CD4-positive, alpha-beta T cell (primary cell): ENCODE data around the gene IQGAP1. TPM values are rescaled to one million over a fixed set of nuclear protein-coding genes. Genes with fewer than 3 reads are reported as not detected.
A peak's percentile ranks its signal among the peaks of the same experiment; 100 is the strongest.

ENCODE experiments used
- ATAC-seq: fragments of 200-7000 bp; cut with Tn5 transposase; one replicate; pipeline ENCODE4 v1.10.0; 2022; ENCODE audit warnings: mild to moderate bottlenecking; ENCODE audit not compliant: poor library complexity
- CTCF ChIA-PET: fragments of 350-600 bp; sonication (Branson Sonifier 250); formaldehyde crosslinking; loops from one replicate; lab custom pipeline; 2021; ENCODE audit warnings: antibody characterized with exemption, inconsistent platforms; lab: Charles Lee
- POLR2A ChIA-PET: fragments of 350-600 bp; sonication (Branson Sonifier 250); formaldehyde crosslinking; loops from one replicate; lab custom pipeline; 2021; ENCODE audit warnings: antibody characterized with exemption, inconsistent platforms; lab: Charles Lee
- DNase-seq, 14 experiments: peaks; one replicate each; pipeline ENCODE4 v3.0.0-alpha.2; 2013 to 2020; ENCODE audit warnings: mixed read lengths in 2 of 14
- H3K27ac ChIP-seq, 2 donors: one replicate each; pipeline versions ENCODE4 v1.5.1 to v1.7.0; 2013; ENCODE audit warnings: low read length in 2 of 2, low read depth in 1 of 2, mild to moderate bottlenecking in 1 of 2
- H3K27me3 ChIP-seq, 2 experiments: 1 replicate in 1 of 2; 2 replicates in 1 of 2; pipeline versions ENCODE4 v1.6.1 to v1.7.0; 2013; ENCODE audit warnings: low read length in 2 of 2, control low read depth in 1 of 2, mild to moderate bottlenecking in 1 of 2, moderate library complexity in 1 of 2; ENCODE audit not compliant: insufficient read depth in 2 of 2, control insufficient read depth in 1 of 2
- H3K36me3 ChIP-seq: one replicate; pipeline ENCODE4 v1.6.1; 2013; ENCODE audit warnings: low read length, control low read depth; ENCODE audit not compliant: insufficient read depth
- H3K4me1 ChIP-seq: one replicate; pipeline ENCODE4 v1.6.1; 2013; ENCODE audit warnings: low read length, control low read depth; ENCODE audit not compliant: insufficient read depth
- H3K4me3 ChIP-seq: one replicate; pipeline ENCODE4 v1.5.1; 2013; ENCODE audit warnings: mild to moderate bottlenecking, low read length, moderate library complexity
- H3K9me3 ChIP-seq, 2 experiments: 1 replicate in 1 of 2; 2 replicates in 1 of 2; pipeline versions ENCODE4 v1.6.1 to v1.7.0; 2013; ENCODE audit warnings: low read length in 2 of 2, mild to moderate bottlenecking in 2 of 2, control low read depth in 1 of 2, moderate library complexity in 1 of 2; ENCODE audit not compliant: control insufficient read depth in 1 of 2, insufficient read depth in 1 of 2
- H3K27ac Mint-ChIP-seq: one replicate; pipeline ENCODE4 v1.8.0; 2020; ENCODE audit warnings: mixed read lengths
- H3K27me3 Mint-ChIP-seq: one replicate; pipeline ENCODE4 v1.8.0; 2021; ENCODE audit warnings: mixed read lengths
- H3K36me3 Mint-ChIP-seq: one replicate; pipeline ENCODE4 v1.8.0; 2021; ENCODE audit warnings: low read depth, mixed read lengths
- H3K4me1 Mint-ChIP-seq: one replicate; pipeline ENCODE4 v1.8.0; 2021; ENCODE audit warnings: low read depth, mixed read lengths
- H3K4me3 Mint-ChIP-seq: one replicate; pipeline ENCODE4 v1.8.0; 2020; ENCODE audit warnings: mild to moderate bottlenecking, mixed read lengths
- H3K9me3 Mint-ChIP-seq: one replicate; pipeline ENCODE4 v1.8.0; 2020; ENCODE audit warnings: mixed read lengths
- intact Hi-C, 2 experiments: fragments of 100-400 bp; cut with DNase I in 1 of 2; cut with micrococcal nuclease in 1 of 2; formaldehyde crosslinking; loops; one replicate each; pipeline versions ENCODE4 v1.15.1 to v1.9.0; 2023 to 2025; cut with DNase I, micrococcal nuclease
- total RNA-seq, 174 experiments: library from RNA in 2 of 174; stranded (reverse) in 2 of 174; gene quantifications; one replicate each; pipeline ENCODE4 v1.2.3 and lab custom pipeline; 2021 to 2026
- TF ChIP-seq, protein P1 (sequence below): fragments of 200-600 bp; IDR thresholded peaks from one replicate; pipeline ENCODE4 v1.8.0; 2022; ENCODE audit warnings: antibody characterized with exemption, mild to moderate bottlenecking

Gene IQGAP1
- total RNA-seq, 2 experiments from 2014 or later: 76.8 to 78.7 TPM

DNA sequence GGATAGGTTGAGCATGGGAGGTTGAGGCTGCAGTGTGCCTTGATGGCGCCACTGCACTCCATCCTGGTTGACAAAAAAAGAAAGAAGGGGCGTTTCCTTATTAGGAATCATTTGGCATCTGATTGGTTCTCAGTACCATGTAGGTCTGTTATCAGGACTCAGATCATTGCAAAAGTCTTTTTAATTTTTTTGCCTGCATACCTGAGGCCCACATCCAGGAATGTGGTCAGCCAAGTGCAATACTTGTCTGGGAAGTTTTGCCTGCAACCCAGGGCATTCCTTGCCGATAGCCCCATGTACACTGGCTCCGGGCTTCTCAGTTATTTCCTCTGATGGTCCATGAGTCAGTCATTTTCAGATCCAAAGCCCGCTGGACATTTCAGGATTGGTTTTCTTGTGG, 91.6 kb downstream of the IQGAP1 start:
- no peak overlapping the region for H3K27ac Mint-ChIP-seq
- no peaks in the 10 kb centered on the region for H3K9me3 Mint-ChIP-seq
- ChIA-PET POLR2A (no interaction called here), CTCF (interaction anchor here (1.9 to 4.8 kb wide), 2 partner anchors 118 to 160 kb away, joined by 6 to 37 read pairs; no protein-coding TSS in a partner anchor)
- H3K4me3 Mint-ChIP-seq: no peak overlapping the region
- no peak for ATAC-seq
- intact Hi-C loops: loop anchor here (5.0 to 10.0 kb wide), 3 partner anchors 42 to 405 kb away; partner anchors contain the start of gene FES (in 1 of the 2)
- H3K9me3 ChIP-seq: no peaks in the 10 kb centered on the region
- H3K36me3 ChIP-seq: peaks cover 78% of the 10 kb centered on the region
- no peak for DNase-seq
- H3K27me3 Mint-ChIP-seq: no peaks in the 10 kb centered on the region
- no peak overlapping the region for H3K27ac ChIP-seq
- no peak overlapping the region for H3K4me3 ChIP-seq
- H3K4me1 Mint-ChIP-seq: peaks cover 42% of the 10 kb centered on the region
- no peaks in the 10 kb centered on the region for H3K27me3 ChIP-seq
- H3K4me1 ChIP-seq: peaks cover 20% of the 10 kb centered on the region
- TF ChIP-seq, protein P1, sequence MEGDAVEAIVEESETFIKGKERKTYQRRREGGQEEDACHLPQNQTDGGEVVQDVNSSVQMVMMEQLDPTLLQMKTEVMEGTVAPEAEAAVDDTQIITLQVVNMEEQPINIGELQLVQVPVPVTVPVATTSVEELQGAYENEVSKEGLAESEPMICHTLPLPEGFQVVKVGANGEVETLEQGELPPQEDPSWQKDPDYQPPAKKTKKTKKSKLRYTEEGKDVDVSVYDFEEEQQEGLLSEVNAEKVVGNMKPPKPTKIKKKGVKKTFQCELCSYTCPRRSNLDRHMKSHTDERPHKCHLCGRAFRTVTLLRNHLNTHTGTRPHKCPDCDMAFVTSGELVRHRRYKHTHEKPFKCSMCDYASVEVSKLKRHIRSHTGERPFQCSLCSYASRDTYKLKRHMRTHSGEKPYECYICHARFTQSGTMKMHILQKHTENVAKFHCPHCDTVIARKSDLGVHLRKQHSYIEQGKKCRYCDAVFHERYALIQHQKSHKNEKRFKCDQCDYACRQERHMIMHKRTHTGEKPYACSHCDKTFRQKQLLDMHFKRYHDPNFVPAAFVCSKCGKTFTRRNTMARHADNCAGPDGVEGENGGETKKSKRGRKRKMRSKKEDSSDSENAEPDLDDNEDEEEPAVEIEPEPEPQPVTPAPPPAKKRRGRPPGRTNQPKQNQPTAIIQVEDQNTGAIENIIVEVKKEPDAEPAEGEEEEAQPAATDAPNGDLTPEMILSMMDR: no peak
- peaks cover 89% of the 10 kb centered on the region for H3K36me3 Mint-ChIP-seq

DNA sequence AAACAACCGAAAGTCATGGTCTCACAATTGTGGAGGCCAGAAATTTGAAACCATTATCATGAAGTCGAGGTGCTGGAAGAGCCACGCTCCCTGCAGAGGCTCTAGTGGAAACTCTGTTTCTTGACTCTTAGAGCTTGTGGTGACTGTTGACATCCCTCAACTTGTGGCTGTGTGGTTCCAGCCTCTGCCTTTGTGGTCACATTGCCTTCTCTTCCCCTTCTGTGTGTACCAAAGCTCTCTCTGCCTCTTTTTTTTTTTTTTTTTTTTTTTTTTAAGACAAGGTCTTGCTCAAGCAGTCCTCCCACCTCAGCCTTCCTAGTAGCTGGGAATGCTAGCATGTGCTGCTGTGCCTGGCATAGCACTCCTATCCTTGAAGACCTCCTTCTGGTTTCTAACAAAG, 93.0 kb downstream of the IQGAP1 start:
- TF ChIP-seq, protein P1: no peak
- Mint-ChIP-seq H3K9me3 (no peaks in the 10 kb centered on the region), H3K27ac (no peak overlapping the region), H3K4me1 (peaks cover 42% of the 10 kb centered on the region), H3K36me3 (peaks cover 97% of the 10 kb centered on the region), H3K27me3 (no peaks in the 10 kb centered on the region), H3K4me3 (no peak overlapping the region)
- intact Hi-C loops: loop anchor here (10.0 kb wide), 2 partner anchors 56 to 404 kb away; partner anchors contain the start of gene FES (in 1 of the 2)
- peaks cover 20% of the 10 kb centered on the region for H3K4me1 ChIP-seq
- peak; percentile 43 for ATAC-seq
- H3K27ac ChIP-seq: no peak overlapping the region
- DNase-seq: peak in 8 of 14 experiments; percentile 1 to 61 (median 11)
- ChIA-PET CTCF (interaction anchor here (0.9 to 4.8 kb wide), 5 partner anchors 58 to 188 kb away, joined by 3 to 37 read pairs (median 6); no protein-coding TSS in a partner anchor), POLR2A (interaction anchor here (0.7 to 1.7 kb wide), 3 partner anchors 119 to 188 kb away, joined by 3 to 5 read pairs (median 3); no protein-coding TSS in a partner anchor)
- H3K4me3 ChIP-seq: no peak overlapping the region
- H3K27me3 ChIP-seq: no peaks in the 10 kb centered on the region
- H3K36me3 ChIP-seq: peaks cover 80% of the 10 kb centered on the region
- no peaks in the 10 kb centered on the region for H3K9me3 ChIP-seq

DNA sequence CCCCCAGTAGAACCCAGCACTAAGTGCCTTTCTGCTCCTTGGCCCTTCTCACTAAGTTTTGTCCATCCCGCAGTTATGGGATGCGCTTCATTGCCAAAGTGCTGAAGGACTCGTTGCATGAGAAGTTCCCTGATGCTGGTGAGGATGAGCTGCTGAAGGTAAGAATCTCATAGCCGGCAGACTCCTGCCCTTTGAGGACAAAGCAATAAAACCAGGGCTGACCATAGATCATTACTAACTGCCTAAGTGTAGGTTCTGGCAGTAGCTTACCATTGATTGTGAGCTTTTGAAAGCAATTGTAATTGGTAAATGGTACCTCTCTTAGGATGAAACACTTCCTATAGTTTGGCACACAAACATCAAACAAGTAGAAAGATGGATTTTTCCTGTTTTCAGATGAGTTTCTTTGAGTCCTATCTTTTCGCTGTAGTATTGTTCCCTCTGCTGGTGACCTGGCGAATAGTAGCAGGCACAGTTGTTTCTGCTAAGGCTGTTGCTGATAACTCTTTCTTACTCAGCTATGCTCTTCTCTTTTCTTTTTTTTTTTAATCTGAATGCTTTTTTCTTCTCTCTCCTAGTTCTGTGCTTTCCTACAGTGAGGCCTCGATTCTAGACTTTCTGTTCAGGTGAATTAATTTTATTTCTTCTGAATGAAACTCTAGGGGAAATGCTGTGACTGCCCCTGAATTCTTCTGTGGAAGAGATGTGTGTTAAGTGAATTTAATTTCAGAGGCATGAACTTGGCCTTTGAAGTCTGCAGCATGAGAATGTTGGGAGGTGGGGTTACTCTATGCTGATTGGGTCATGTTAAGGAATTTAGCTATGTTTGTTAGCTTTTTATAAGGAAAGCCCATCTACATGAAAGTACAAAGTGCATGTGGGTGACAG, 94.3 kb downstream of the IQGAP1 start:
- Histone ChIP-seq H3K9me3 (no peaks in the 10 kb centered on the region), H3K36me3 (peaks cover 79% of the 10 kb centered on the region), H3K27ac (no peak overlapping the region), H3K27me3 (no peaks in the 10 kb centered on the region), H3K4me1 (peaks cover 20% of the 10 kb centered on the region), H3K4me3 (no peak overlapping the region)
- no peak overlapping the region for H3K4me3 Mint-ChIP-seq
- no peak overlapping the region for H3K27ac Mint-ChIP-seq
- TF ChIP-seq, protein P1: peak; percentile 80
- peaks cover 97% of the 10 kb centered on the region for H3K36me3 Mint-ChIP-seq
- intact Hi-C loops: loop anchor here (1.0 to 10.0 kb wide), 4 partner anchors 58 to 402 kb away; partner anchors contain the start of gene FES (in 1 of the 2)
- H3K27me3 Mint-ChIP-seq: no peaks in the 10 kb centered on the region
- ChIA-PET CTCF (interaction anchor here (0.5 to 4.8 kb wide), 12 partner anchors 12 to 196 kb away, joined by 3 to 37 read pairs (median 4); no protein-coding TSS in a partner anchor), POLR2A (interaction anchor here (1.4 to 1.7 kb wide), 3 partner anchors 120 to 189 kb away, joined by 3 to 9 read pairs (median 5); no protein-coding TSS in a partner anchor)
- no peaks in the 10 kb centered on the region for H3K9me3 Mint-ChIP-seq
- peaks cover 36% of the 10 kb centered on the region for H3K4me1 Mint-ChIP-seq
- DNase-seq: peak; percentile 17 to 71 (median 38)
- ATAC-seq: peak; percentile 63
